HepG2 (cell line): ENCODE results near the gene ZNFX1. TPM values are rescaled to one million over a fixed set of nuclear protein-coding genes. Genes with fewer than 3 reads are reported as not detected.

Experiments
- ATAC-seq: fragments of 200-7000 bp; cut with Tn5 transposase; 3 replicates; pipeline ENCODE4 v1.9.1; 2020; ENCODE audit warnings: mild to moderate bottlenecking, moderate library complexity
- BruUV-seq: library from RNA; stranded (reverse); fragments of 400-500 nt; replicated peaks from 2 replicates; lab custom pipeline; 2021; lab: Mats Ljungman, UMichigan
- CTCF ChIA-PET: fragments of 300-600 bp; formaldehyde crosslinking; extraction: SDS; loops from one replicate; lab custom pipeline; 2021; ENCODE audit warnings: low total read pairs, inconsistent platforms, low intra/inter-chr PET ratio; lab: Yijun Ruan, JAX
- POLR2A ChIA-PET: fragments of 350-600 bp; sonication (Branson Sonifier 250); formaldehyde crosslinking; loops from one replicate; lab custom pipeline; 2020; ENCODE audit warnings: antibody characterized with exemption, inconsistent platforms; lab: Yijun Ruan, JAX
- DNase-seq: peaks from one replicate; pipeline ENCODE4 v3.0.0-alpha.2; 2015; ENCODE audit warnings: low spot score
- FAIRE-seq: peaks from 3 replicates; lab custom pipeline; 2011; peaks lifted over from hg19 to GRCh38; lab: Jason Lieb, UNC
- H2AFZ ChIP-seq: one replicate; pipeline ENCODE4 v1.6.1; 2011; ENCODE audit warnings: low read length, inconsistent platforms
- H3K27ac ChIP-seq: fragments of 300-600 bp; 3 replicates; pipeline ENCODE4 v1.8.0; 2011; ENCODE audit warnings: mixed run types, mild to moderate bottlenecking, mixed read lengths, low read length, inconsistent platforms; ENCODE audit not compliant: insufficient read depth; ENCODE audit errors: extremely low read length
- H3K27me3 ChIP-seq, 2 experiments: fragments of 200-600 bp in 1 of 2; 2 replicates in 1 of 2; 3 replicates in 1 of 2; pipeline versions ENCODE4 v1.6.0 to v1.8.0; 2011; ENCODE audit warnings: low read length in 2 of 2, mild to moderate bottlenecking in 2 of 2, moderate library complexity in 2 of 2, inconsistent platforms in 1 of 2; ENCODE audit not compliant: insufficient read depth in 2 of 2, control insufficient read depth in 1 of 2
- H3K36me3 ChIP-seq, 2 experiments: fragments of 200-600 bp in 1 of 2; replicated peaks in 1 of 2; 2 replicates in 1 of 2; 3 replicates in 1 of 2; pipeline versions ENCODE4 v1.5.1 to v1.8.0; 2011; ENCODE audit warnings: low read length in 2 of 2, inconsistent platforms in 1 of 2; ENCODE audit not compliant: insufficient read depth in 2 of 2, control insufficient read depth in 1 of 2
- H3K4me1 ChIP-seq: 2 replicates; pipeline ENCODE4 v1.5.1; 2012; ENCODE audit warnings: low read length, inconsistent platforms; ENCODE audit not compliant: insufficient read depth
- H3K4me2 ChIP-seq: 2 replicates; pipeline ENCODE4 v1.6.0; 2011; ENCODE audit warnings: low read depth, low read length, inconsistent platforms
- H3K4me3 ChIP-seq, 3 experiments: fragments of 200-600 bp in 1 of 3; sonication (generic), shearing (Covaris generic) in 1 of 3; replicated peaks in 1 of 3; 2 replicates each; pipeline ENCODE4 v1.5.1; 2011 to 2016; ENCODE audit warnings: low read length in 3 of 3, inconsistent platforms in 2 of 3, low read depth in 2 of 3, mild to moderate bottlenecking in 2 of 3, control low read depth in 1 of 3, mixed read lengths in 1 of 3; ENCODE audit not compliant: insufficient read depth in 1 of 3
- H3K79me2 ChIP-seq: one replicate; pipeline ENCODE4 v1.6.1; 2011; ENCODE audit warnings: low read length, inconsistent platforms; ENCODE audit not compliant: insufficient read depth
- H3K9ac ChIP-seq: 2 replicates; pipeline ENCODE4 v1.6.0; 2011; ENCODE audit warnings: mild to moderate bottlenecking, low read depth, low read length, inconsistent platforms; ENCODE audit not compliant: insufficient read depth
- H3K9me3 ChIP-seq: 2 replicates; pipeline ENCODE4 v1.5.1; 2012; ENCODE audit warnings: mild to moderate bottlenecking, low read length
- H4K20me1 ChIP-seq: 2 replicates; pipeline ENCODE4 v1.6.0; 2011; ENCODE audit warnings: inconsistent platforms, mild to moderate bottlenecking, low read length, moderate library complexity; ENCODE audit not compliant: insufficient read depth
- ATF4 ChIP-seq, 2 experiments: fragments of 450-650 bp in 1 of 2; sonication (generic) in 1 of 2; formaldehyde crosslinking; IDR thresholded peaks; 2 replicates each; pipeline versions ENCODE4 v1.5.0 to v1.8.0; 2020 to 2022; ENCODE audit warnings: mild to moderate bottlenecking in 1 of 2, missing genetic modification reagents in 1 of 2
- BATF2 ChIP-seq: sonication (generic); formaldehyde crosslinking; IDR thresholded peaks from 2 replicates; pipeline ENCODE4 v1.8.0; 2022; ENCODE audit warnings: mild to moderate bottlenecking, missing genetic modification reagents, moderate library complexity
- BRF2 ChIP-seq: sonication (generic); formaldehyde crosslinking; IDR thresholded peaks from 2 replicates; pipeline ENCODE4 v1.8.1; 2022; ENCODE audit warnings: mild to moderate bottlenecking, missing genetic modification reagents
- ETV5 ChIP-seq: IDR thresholded peaks from 2 replicates; pipeline ENCODE4 v1.6.1; 2018; ENCODE audit warnings: missing biosample characterization, missing genetic modification reagents, inconsistent platforms, borderline replicate concordance
- GFI1 ChIP-seq: sonication (generic); formaldehyde crosslinking; IDR thresholded peaks from 2 replicates; pipeline ENCODE4 v1.5.0; 2020; ENCODE audit warnings: missing genetic modification reagents, mild to moderate bottlenecking, borderline replicate concordance
- KLF12 ChIP-seq: sonication (generic); formaldehyde crosslinking; IDR thresholded peaks from 2 replicates; pipeline ENCODE4 v1.4.0; 2020; ENCODE audit warnings: missing genetic modification reagents, borderline replicate concordance
- MIER3 ChIP-seq: IDR thresholded peaks from 2 replicates; pipeline ENCODE4 v1.6.1; 2016; ENCODE audit warnings: missing compliant biosample characterization, borderline replicate concordance
- MIXL1 ChIP-seq: IDR thresholded peaks from 2 replicates; pipeline ENCODE4 v1.6.1; 2016
- NRL ChIP-seq: sonication (generic); formaldehyde crosslinking; IDR thresholded peaks from 2 replicates; pipeline ENCODE4 v1.5.0; 2020; ENCODE audit warnings: missing genetic modification reagents, mild to moderate bottlenecking, moderate library complexity, borderline replicate concordance
- TEAD3 ChIP-seq: optimal IDR thresholded peaks from 2 replicates; pipeline ENCODE3; 2016; ENCODE audit warnings: borderline replicate concordance
- TRAFD1 ChIP-seq: sonication (generic); formaldehyde crosslinking; IDR thresholded peaks from 2 replicates; pipeline ENCODE4 v1.5.1; 2020; ENCODE audit warnings: missing genetic modification reagents, mild to moderate bottlenecking, borderline replicate concordance
- ZMAT5 ChIP-seq: sonication (generic); formaldehyde crosslinking; IDR thresholded peaks from 2 replicates; pipeline ENCODE4 v1.5.0; 2020; ENCODE audit warnings: mild to moderate bottlenecking, low read depth, missing genetic modification reagents, borderline replicate concordance
- ZMYM4 ChIP-seq: sonication (generic); formaldehyde crosslinking; IDR thresholded peaks from 2 replicates; pipeline ENCODE4 v1.8.1; 2023; ENCODE audit warnings: mild to moderate bottlenecking, missing genetic modification reagents
- ZNF589 ChIP-seq: sonication (generic); formaldehyde crosslinking; conservative IDR thresholded peaks from 2 replicates; pipeline ENCODE4 v1.8.0; 2022; ENCODE audit warnings: mild to moderate bottlenecking, moderate library complexity, missing genetic modification reagents
- ZNF615 ChIP-seq: sonication (generic); formaldehyde crosslinking; IDR thresholded peaks from 2 replicates; pipeline ENCODE4 v1.5.0; 2020; ENCODE audit warnings: mild to moderate bottlenecking, missing genetic modification reagents, borderline replicate concordance
- ZNF850 ChIP-seq: sonication (generic); formaldehyde crosslinking; conservative IDR thresholded peaks from 2 replicates; pipeline ENCODE4 v1.9.0; 2021; ENCODE audit warnings: mild to moderate bottlenecking, missing genetic modification reagents
- ZSCAN20 ChIP-seq: sonication (generic); formaldehyde crosslinking; IDR thresholded peaks from 2 replicates; pipeline ENCODE4 v1.4.0; 2020; ENCODE audit warnings: missing genetic modification reagents, mild to moderate bottlenecking, borderline replicate concordance
- WGBS: methylation state at CpG from one replicate; pipeline ENCODE4 v1.1.6; 2017; ENCODE audit warnings: low lambda C conversion rate; 5-methylcytosine and 5-hydroxymethylcytosine counted together
- in situ Hi-C: cut with HindIII; loops from 2 replicates; pipeline ENCODE4 v1.10.0; 2017; ENCODE audit warnings: low pct_unique_long_range_greater_than_20kb; ENCODE audit not compliant: extremely low pct_ligation_motif_present
- intact Hi-C: fragments of 100-400 bp; cut with micrococcal nuclease; formaldehyde crosslinking; loops from one replicate; pipeline ENCODE4 v1.10.0; 2022; ENCODE audit not compliant: unreplicated experiment
- polyA plus RNA-seq, 8 experiments: library from polyadenylated mRNA; depleted of rRNA in 3 of 8; stranded (reverse) in 7 of 8; unstranded in 1 of 8; fragments of >200 nt; fragmentation: Illumina TruSeq in 4 of 8; extraction: Trizol in 4 of 8; gene quantifications; 2 replicates each; pipeline versions ENCODE4 v1.2.1 to v1.2.3, GENCODE V29; 2011 to 2016; ENCODE audit warnings: low read depth in 4 of 8, missing spikeins in 1 of 8, mixed read lengths in 1 of 8; ENCODE audit not compliant: insufficient read depth in 1 of 8
- total RNA-seq, 5 experiments: library from RNA; depleted of rRNA; stranded (reverse); fragments of >200 nt; fragmentation: Illumina TruSeq; extraction: Trizol; gene quantifications; 2 replicates each; pipeline ENCODE4 v1.2.3, GENCODE V29; 2016; ENCODE audit warnings: low read depth in 1 of 5

ZNFX1 gene
- total and polyA plus RNA-seq, 2 of the 13 experiments (the other 11 are each of a cell fraction or from before 2014, with no cell fraction given), result 2.9 to 11.1 TPM

GRCh38 chr20:49292010-49292409 is 14.2 kb upstream of the ZNFX1 start (continued):
- TF ChIP-seq ZMAT5 (CRISPR knock-in tag), result no peak
- peak in 1 of 2 experiments; percentile 42; a peak in 1 of 4 replicates for TF ChIP-seq ATF4 (CRISPR knock-in tag; IDR thresholded peaks at IDR 0.05)
- TF ChIP-seq NRL (CRISPR knock-in tag), result no peak
- TF ChIP-seq MIER3 (CRISPR knock-in tag), result peak; percentile 5; the same call in 1 of the 2 replicates
- 0 out of 2 replicates have a peak, but pooled peaks have one; percentile 1 for TF ChIP-seq BATF2 (CRISPR knock-in tag)

GRCh38 chr20:49291200-49291599 is 13.3 kb upstream of the ZNFX1 start:
- H3K4me2 ChIP-seq, result no peak overlapping the region
- H2AFZ ChIP-seq, result no peak overlapping the region
- ChIA-PET POLR2A (interaction anchor here (0.5 to 4.2 kb wide), 3 partner anchors 10 to 72 kb away, joined by 3 to 46 read pairs (median 5); partner anchors contain the start of genes DDX27 and ZNFX1), CTCF (no interaction called here)
- H3K9ac ChIP-seq, result no peak overlapping the region; the same call in 1 of the 2 replicates
- no peak for DNase-seq
- H3K27me3 ChIP-seq, result no peaks in the 10 kb centered on the region
- FAIRE-seq, result no peak
- H3K4me1 ChIP-seq, result peaks cover 25% of the 10 kb centered on the region
- no peak overlapping the region for H3K4me3 ChIP-seq
- peak; percentile 9 for ATAC-seq
- WGBS, result 43% methylated on average over 1 of the region's 1 CpG
- intact Hi-C loops (no loop called here), in situ Hi-C loops (no loop called here)
- peaks cover 21% of the 10 kb centered on the region for H3K79me2 ChIP-seq
- BruUV-seq, result no TSS peak
- peaks cover 35 to 50% of the 10 kb centered on the region in 2 experiments for H3K36me3 ChIP-seq
- no peaks in the 10 kb centered on the region for H3K9me3 ChIP-seq
- peak overlapping the region; percentile 16 for H3K27ac ChIP-seq
- H4K20me1 ChIP-seq, result peaks cover 48% of the 10 kb centered on the region
- TF ChIP-seq BRF2 (no peak), ZNF850 (no peak), MIXL1 (CRISPR knock-in tag) (no peak), GFI1 (CRISPR knock-in tag) (no peak), ZSCAN20 (CRISPR knock-in tag) (no peak), ETV5 (no peak), ZNF615 (CRISPR knock-in tag) (no peak), KLF12 (no peak), ZMYM4 (no peak), TEAD3 (CRISPR knock-in tag) (peak; percentile 2), ZNF589 (CRISPR knock-in tag) (0 out of 2 replicates have a peak, but pooled peaks have one; percentile 40), TRAFD1 (CRISPR knock-in tag) (no peak)
